Mesothelial cell of epicardium (in vitro differentiated cells): ENCODE measurements around the gene RIMS4. TPM values are rescaled to one million over a fixed set of nuclear protein-coding genes. Genes with fewer than 3 reads are reported as not detected.

Experiments used
- DNase-seq, 2 experiments: peaks; one replicate each; pipeline ENCODE4 v3.0.0; 2021; ENCODE audit warnings: low spot score in 2 of 2; ENCODE audit not compliant: unreplicated experiment in 2 of 2
- H3K27ac Mint-ChIP-seq: 2 replicates; pipeline ENCODE4 v1.8.0; 2021; ENCODE audit warnings: mixed read lengths
- H3K27me3 Mint-ChIP-seq: 2 replicates; pipeline ENCODE4 v1.8.0; 2021; ENCODE audit warnings: low read depth, mixed read lengths
- H3K36me3 Mint-ChIP-seq: 2 replicates; pipeline ENCODE4 v1.8.0; 2021; ENCODE audit warnings: mixed read lengths
- H3K4me1 Mint-ChIP-seq: 2 replicates; pipeline ENCODE4 v1.8.0; 2021; ENCODE audit warnings: mixed read lengths
- H3K4me3 Mint-ChIP-seq: 2 replicates; pipeline ENCODE4 v1.8.0; 2021; ENCODE audit warnings: mild to moderate bottlenecking, moderate library complexity, mixed read lengths
- H3K9me3 Mint-ChIP-seq: 2 replicates; pipeline ENCODE4 v1.8.0; 2021; ENCODE audit warnings: mixed read lengths
- CTCF ChIP-seq: fragments of 200-600 bp; sonication (generic); IDR thresholded peaks from one replicate; pipeline ENCODE4 v1.5.0; 2021; ENCODE audit warnings: antibody characterized with exemption; ENCODE audit not compliant: unreplicated experiment
- total RNA-seq: library from RNA; stranded (reverse); gene quantifications from 3 replicates; pipeline ENCODE4 v1.2.1, GENCODE V29; 2021

The RIMS4 gene
- total RNA-seq, 1 donor from 2014 or later: 1.6 TPM

- Mint-ChIP-seq H3K4me1 (no peaks in the 10 kb centered on the region), H3K27me3 (peaks cover 22% of the 10 kb centered on the region), H3K4me3 (no peak overlapping the region), H3K9me3 (no peaks in the 10 kb centered on the region), H3K27ac (no peak overlapping the region), H3K36me3 (no peaks in the 10 kb centered on the region)
- no peak for TF ChIP-seq CTCF
- DNase-seq: no peak
Observed at GRCh38 chr20:44817143-44817910, 7.0 kb upstream of the RIMS4 start.

GRCh38 chr20:44814937-44815336 lies 4.6 kb upstream of the RIMS4 start:
- H3K27ac Mint-ChIP-seq: no peak overlapping the region
- peaks cover 3% of the 10 kb centered on the region for H3K4me1 Mint-ChIP-seq
- peaks cover 39% of the 10 kb centered on the region for H3K27me3 Mint-ChIP-seq
- TF ChIP-seq CTCF: no peak
- no peaks in the 10 kb centered on the region for H3K36me3 Mint-ChIP-seq
- no peak for DNase-seq
- H3K4me3 Mint-ChIP-seq: no peak overlapping the region
- no peaks in the 10 kb centered on the region for H3K9me3 Mint-ChIP-seq

- Mint-ChIP-seq H3K36me3 (no peaks in the 10 kb centered on the region), H3K4me1 (peaks cover 3% of the 10 kb centered on the region), H3K27me3 (peaks cover 68% of the 10 kb centered on the region), H3K9me3 (no peaks in the 10 kb centered on the region), H3K27ac (no peak overlapping the region), H3K4me3 (peak overlapping the region; percentile 52)
- no peak for DNase-seq
- TF ChIP-seq CTCF: no peak
Observed at GRCh38 chr20:44811150-44811685, 872 bp upstream of the RIMS4 start.

- H3K27me3 Mint-ChIP-seq: peaks cover 68% of the 10 kb centered on the region
- TF ChIP-seq CTCF: no peak
Observed at GRCh38 chr20:44810061-44810390, 320 bp downstream of the RIMS4 start.

GRCh38 chr20:44809380-44810060 lies 826 bp downstream of the RIMS4 start:
- no peak for DNase-seq
- H3K27ac Mint-ChIP-seq: no peak overlapping the region
- H3K4me1 Mint-ChIP-seq: peaks cover 3% of the 10 kb centered on the region
- peaks cover 73% of the 10 kb centered on the region for H3K27me3 Mint-ChIP-seq
- no peaks in the 10 kb centered on the region for H3K36me3 Mint-ChIP-seq
- TF ChIP-seq CTCF: no peak
- peak overlapping the region; percentile 63 for H3K4me3 Mint-ChIP-seq
- H3K9me3 Mint-ChIP-seq: no peaks in the 10 kb centered on the region

More at GRCh38 chr20:44810061-44810390, 320 bp downstream of the RIMS4 start:
- peaks cover 3% of the 10 kb centered on the region for H3K4me1 Mint-ChIP-seq
- H3K9me3 Mint-ChIP-seq: no peaks in the 10 kb centered on the region
- H3K27ac Mint-ChIP-seq: no peak overlapping the region
- no peaks in the 10 kb centered on the region for H3K36me3 Mint-ChIP-seq
- H3K4me3 Mint-ChIP-seq: peak overlapping the region; percentile 63
- no peak for DNase-seq
